H9 (cell line): ENCODE data around the gene TDRD9. TPM values are rescaled to one million over a fixed set of nuclear protein-coding genes. Genes with fewer than 3 reads are reported as not detected.

Experiments used
- DNase-seq: peaks from one replicate; pipeline ENCODE4 v3.0.0-alpha.2; 2017
- H2AFZ ChIP-seq: one replicate; pipeline ENCODE4 v1.6.1; 2013; ENCODE audit warnings: mild to moderate bottlenecking, low read length, control low read depth, moderate library complexity
- H2AK5ac ChIP-seq: 2 replicates; pipeline ENCODE4 v1.6.1; 2013; ENCODE audit warnings: low read length, control low read depth, mixed read lengths; ENCODE audit not compliant: insufficient read length
- H2BK120ac ChIP-seq: one replicate; pipeline ENCODE4 v1.6.1; 2013; ENCODE audit warnings: low read depth, mild to moderate bottlenecking, low read length, control low read depth, inconsistent platforms; ENCODE audit not compliant: poor library complexity, severe bottlenecking
- H2BK12ac ChIP-seq: 2 replicates; pipeline ENCODE4 v1.6.1; 2013; ENCODE audit warnings: low read length, control low read depth, mixed read lengths, low read depth; ENCODE audit not compliant: insufficient read length
- H2BK15ac ChIP-seq: 2 replicates; pipeline ENCODE4 v1.6.1; 2013; ENCODE audit warnings: low read depth, low read length, control low read depth
- H2BK20ac ChIP-seq: one replicate; pipeline ENCODE4 v1.6.1; 2013; ENCODE audit warnings: low read depth, mild to moderate bottlenecking, low read length, control low read depth, inconsistent platforms; ENCODE audit not compliant: poor library complexity, severe bottlenecking
- H2BK5ac ChIP-seq: 2 replicates; pipeline ENCODE4 v1.6.1; 2013; ENCODE audit warnings: low read length, control low read depth, mixed read lengths; ENCODE audit not compliant: insufficient read length
- H3K14ac ChIP-seq: 2 replicates; pipeline ENCODE4 v1.6.1; 2013; ENCODE audit warnings: low read length, control low read depth; ENCODE audit not compliant: insufficient read depth
- H3K18ac ChIP-seq: 2 replicates; pipeline ENCODE4 v1.6.1; 2013; ENCODE audit warnings: low read depth, mild to moderate bottlenecking, mixed read lengths, low read length, control low read depth; ENCODE audit not compliant: insufficient read length
- H3K23ac ChIP-seq: 2 replicates; pipeline ENCODE4 v1.6.1; 2013; ENCODE audit warnings: low read length, control low read depth, mixed read lengths, low read depth; ENCODE audit not compliant: insufficient read length
- H3K23me2 ChIP-seq: 2 replicates; pipeline ENCODE4 v1.6.1; 2013; ENCODE audit warnings: low read depth, mild to moderate bottlenecking, mixed read lengths, low read length, control low read depth; ENCODE audit not compliant: insufficient read length, poor library complexity, severe bottlenecking
- H3K27ac ChIP-seq: 2 replicates; pipeline ENCODE4 v1.5.1; 2013; ENCODE audit warnings: low read length, control low read depth, mixed read lengths, low read depth; ENCODE audit not compliant: insufficient read length
- H3K27me3 ChIP-seq: 2 replicates; pipeline ENCODE4 v1.6.1; 2013; ENCODE audit warnings: low read length, control low read depth, inconsistent platforms; ENCODE audit not compliant: insufficient read depth
- H3K4ac ChIP-seq: 2 replicates; pipeline ENCODE4 v1.6.1; 2013; ENCODE audit warnings: low read depth, mild to moderate bottlenecking, control low read depth, inconsistent platforms, low read length, moderate library complexity
- H3K4me1 ChIP-seq: 2 replicates; pipeline ENCODE4 v1.6.1; 2013; ENCODE audit warnings: low read length, control low read depth, inconsistent platforms; ENCODE audit not compliant: insufficient read depth
- H3K4me2 ChIP-seq: 2 replicates; pipeline ENCODE4 v1.6.1; 2013; ENCODE audit warnings: low read length, control low read depth, mixed read lengths; ENCODE audit not compliant: insufficient read length, insufficient read depth
- H3K56ac ChIP-seq: 2 replicates; pipeline ENCODE4 v1.6.1; 2013; ENCODE audit warnings: low read depth, mild to moderate bottlenecking, mixed read lengths, low read length, control low read depth; ENCODE audit not compliant: insufficient read length
- H3K79me1 ChIP-seq: 2 replicates; pipeline ENCODE4 v1.6.1; 2013; ENCODE audit warnings: low read depth, mild to moderate bottlenecking, moderate library complexity, low read length, control low read depth, inconsistent platforms; ENCODE audit not compliant: insufficient read depth, poor library complexity, severe bottlenecking
- H3K79me2 ChIP-seq: 2 replicates; pipeline ENCODE4 v1.6.1; 2013; ENCODE audit warnings: low read length, control low read depth, inconsistent platforms; ENCODE audit not compliant: insufficient read depth
- H3K9ac ChIP-seq: 2 replicates; pipeline ENCODE4 v1.6.1; 2013; ENCODE audit warnings: low read length, control low read depth, mixed read lengths; ENCODE audit not compliant: insufficient read length; ENCODE audit errors: extremely low read depth
- H3K9me3 ChIP-seq: one replicate; pipeline ENCODE4 v1.6.1; 2013; ENCODE audit warnings: low read depth, low read length, inconsistent platforms; ENCODE audit not compliant: control insufficient read depth
- H3T11ph ChIP-seq: one replicate; pipeline ENCODE4 v1.6.1; 2013; ENCODE audit warnings: mild to moderate bottlenecking, low read length, control low read depth, inconsistent platforms
- H4K20me1 ChIP-seq: one replicate; pipeline ENCODE4 v1.6.1; 2013; ENCODE audit not compliant: control insufficient read depth, insufficient read length, insufficient read depth
- H4K5ac ChIP-seq: 2 replicates; pipeline ENCODE4 v1.6.1; 2013; ENCODE audit warnings: low read depth, mild to moderate bottlenecking, mixed read lengths, low read length, control low read depth; ENCODE audit not compliant: insufficient read length
- H4K8ac ChIP-seq: replicated peaks from 2 replicates; pipeline ENCODE4 v1.6.1; 2013; ENCODE audit warnings: low read length, control low read depth, mixed read lengths, low read depth; ENCODE audit not compliant: insufficient read length
- H4K91ac ChIP-seq: 2 replicates; pipeline ENCODE4 v1.6.1; 2013; ENCODE audit warnings: low read depth, mild to moderate bottlenecking, moderate library complexity, mixed read lengths, low read length, control low read depth; ENCODE audit not compliant: insufficient read length
- H3K27ac Mint-ChIP-seq, 3 experiments: 2 replicates in 2 of 3; 3 replicates in 1 of 3; pipeline ENCODE4 v1.8.0; 2020 to 2021; ENCODE audit warnings: mixed read lengths in 3 of 3, mild to moderate bottlenecking in 1 of 3, moderate library complexity in 1 of 3
- H3K27me3 Mint-ChIP-seq: 2 replicates; pipeline ENCODE4 v1.8.0; 2021; ENCODE audit warnings: low read depth, mild to moderate bottlenecking, moderate library complexity, mixed read lengths
- H3K36me3 Mint-ChIP-seq, 3 experiments: 2 replicates in 2 of 3; 3 replicates in 1 of 3; pipeline ENCODE4 v1.8.0; 2020 to 2021; ENCODE audit warnings: low read depth in 3 of 3, mixed read lengths in 3 of 3; ENCODE audit not compliant: insufficient read depth in 1 of 3
- H3K4me1 Mint-ChIP-seq, 2 experiments: 2 replicates each; pipeline ENCODE4 v1.8.0; 2020; ENCODE audit warnings: mixed read lengths in 2 of 2
- H3K4me3 Mint-ChIP-seq, 2 experiments: 2 replicates in 1 of 2; 3 replicates in 1 of 2; pipeline ENCODE4 v1.8.0; 2020 to 2021; ENCODE audit warnings: mild to moderate bottlenecking in 2 of 2, mixed read lengths in 2 of 2, moderate library complexity in 1 of 2
- H3K9me3 Mint-ChIP-seq, 2 experiments: 2 replicates in 1 of 2; 3 replicates in 1 of 2; pipeline ENCODE4 v1.8.0; 2020; ENCODE audit warnings: mild to moderate bottlenecking in 2 of 2, mixed read lengths in 2 of 2, moderate library complexity in 1 of 2
- WGBS: extraction: QIAGEN DNeasy Blood & Tissue Kit; methylation state at CpG from one replicate; pipeline ENCODE4 v1.1.7; 2013; ENCODE audit warnings: missing lambda C conversion rate, low lambda C conversion rate, mixed read lengths; ENCODE audit not compliant: insufficient read length; ENCODE audit errors: extremely low coverage; 5-methylcytosine and 5-hydroxymethylcytosine counted together
- total RNA-seq: library from RNA; stranded (reverse); gene quantifications from 2 replicates; pipeline ENCODE4 v1.2.1, GENCODE V29; 2021
- TF ChIP-seq, protein P1 (sequence below): fragments of 200-600 bp; sonication (generic); conservative IDR thresholded peaks from 3 replicates; pipeline ENCODE4 v1.8.0; 2021; ENCODE audit warnings: antibody characterized with exemption, mild to moderate bottlenecking

The TDRD9 gene
- total RNA-seq, 1 experiment from 2014 or later, result not detected

DNA sequence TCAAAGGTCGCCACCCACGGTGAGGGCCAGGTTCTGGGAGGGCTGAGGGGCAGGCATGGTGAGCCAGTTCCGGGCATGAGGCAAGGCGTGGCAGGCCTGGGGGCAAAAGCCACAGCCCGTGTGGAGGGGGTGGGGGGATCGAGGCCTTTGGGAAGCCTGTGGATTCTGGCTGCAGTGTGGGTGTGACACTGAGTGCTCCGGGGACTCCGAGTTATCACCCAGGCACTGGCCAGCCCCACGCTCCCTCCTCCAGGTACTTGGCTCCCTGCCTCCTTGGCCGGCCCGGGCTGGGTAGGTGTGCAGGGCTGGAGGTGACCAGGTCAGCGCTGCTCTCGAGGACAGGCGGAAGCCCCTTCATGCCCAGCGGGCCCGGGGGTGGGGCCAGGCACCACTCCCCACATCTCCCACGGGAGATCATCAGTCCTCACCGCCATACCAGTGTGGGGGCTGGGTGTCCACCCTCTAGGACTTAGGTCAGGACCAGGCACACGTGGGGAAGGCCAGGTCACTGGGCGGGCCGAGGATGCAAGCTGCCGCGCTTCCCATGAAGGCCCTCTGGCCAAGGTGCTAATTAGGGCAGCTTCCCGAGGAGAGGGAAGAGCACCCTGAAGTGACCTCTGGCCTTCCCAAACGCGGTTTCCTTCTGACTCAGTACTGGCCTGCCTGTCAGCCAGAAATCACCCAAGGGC, 34.1 kb upstream of the TDRD9 start:
- H3K23me2 ChIP-seq, result no peaks in the 10 kb centered on the region
- no peak overlapping the region for H2BK15ac ChIP-seq
- H2AFZ ChIP-seq, result no peak overlapping the region
- H2AK5ac ChIP-seq, result no peak overlapping the region
- H3K27ac ChIP-seq, result no peak overlapping the region
- H4K5ac ChIP-seq, result no peak overlapping the region
- H2BK5ac ChIP-seq, result no peak overlapping the region
- no peak overlapping the region; the same call in 1 of the 2 replicates for H3K14ac ChIP-seq
- H2BK120ac ChIP-seq, result no peak overlapping the region
- peaks cover 2% of the 10 kb centered on the region for H4K20me1 ChIP-seq
- H3K4me1 Mint-ChIP-seq, result peaks cover 0 to 10% of the 10 kb centered on the region in 2 experiments; a peak in 2 of 4 replicates
- H3K79me2 ChIP-seq, result no peaks in the 10 kb centered on the region
- H4K91ac ChIP-seq, result no peak overlapping the region
- TF ChIP-seq, protein P1, sequence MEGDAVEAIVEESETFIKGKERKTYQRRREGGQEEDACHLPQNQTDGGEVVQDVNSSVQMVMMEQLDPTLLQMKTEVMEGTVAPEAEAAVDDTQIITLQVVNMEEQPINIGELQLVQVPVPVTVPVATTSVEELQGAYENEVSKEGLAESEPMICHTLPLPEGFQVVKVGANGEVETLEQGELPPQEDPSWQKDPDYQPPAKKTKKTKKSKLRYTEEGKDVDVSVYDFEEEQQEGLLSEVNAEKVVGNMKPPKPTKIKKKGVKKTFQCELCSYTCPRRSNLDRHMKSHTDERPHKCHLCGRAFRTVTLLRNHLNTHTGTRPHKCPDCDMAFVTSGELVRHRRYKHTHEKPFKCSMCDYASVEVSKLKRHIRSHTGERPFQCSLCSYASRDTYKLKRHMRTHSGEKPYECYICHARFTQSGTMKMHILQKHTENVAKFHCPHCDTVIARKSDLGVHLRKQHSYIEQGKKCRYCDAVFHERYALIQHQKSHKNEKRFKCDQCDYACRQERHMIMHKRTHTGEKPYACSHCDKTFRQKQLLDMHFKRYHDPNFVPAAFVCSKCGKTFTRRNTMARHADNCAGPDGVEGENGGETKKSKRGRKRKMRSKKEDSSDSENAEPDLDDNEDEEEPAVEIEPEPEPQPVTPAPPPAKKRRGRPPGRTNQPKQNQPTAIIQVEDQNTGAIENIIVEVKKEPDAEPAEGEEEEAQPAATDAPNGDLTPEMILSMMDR, result no peak
- peaks cover 8% of the 10 kb centered on the region for H3K27me3 Mint-ChIP-seq
- no peak overlapping the region for H3K23ac ChIP-seq
- no peaks in the 10 kb centered on the region for H3K27me3 ChIP-seq
- peaks cover 5 to 6% of the 10 kb centered on the region in 2 experiments for H3K9me3 Mint-ChIP-seq
- no peaks in the 10 kb centered on the region for H3K4me1 ChIP-seq
- WGBS, result no CpG with 5 or more reads among the region's 26 CpGs
- no peak overlapping the region for H3K18ac ChIP-seq
- H3K9me3 ChIP-seq, result no peaks in the 10 kb centered on the region
- no peak overlapping the region for H3T11ph ChIP-seq
- H3K79me1 ChIP-seq, result no peaks in the 10 kb centered on the region
- no peak overlapping the region for H4K8ac ChIP-seq
- H3K4me2 ChIP-seq, result no peak overlapping the region
- peaks cover 3 to 5% (median 5%) of the 10 kb centered on the region in 3 experiments; a peak in 3 of 7 replicates for H3K36me3 Mint-ChIP-seq
- H3K9ac ChIP-seq, result no peak overlapping the region
- H3K4me3 Mint-ChIP-seq, result no peak overlapping the region
- H3K27ac Mint-ChIP-seq, result no peak overlapping the region
- H3K56ac ChIP-seq, result no peak overlapping the region
- H3K4ac ChIP-seq, result no peak overlapping the region
- DNase-seq, result no peak
- H2BK20ac ChIP-seq, result no peak overlapping the region
- H2BK12ac ChIP-seq, result no peak overlapping the region
